HL-60 (cell line): ENCODE results near the gene LPO.

Experiments
- DNase-seq, 2 experiments: peaks; one replicate each; pipeline ENCODE4 v3.0.0-alpha.2; 2010 to 2020; ENCODE audit warnings: low read depth in 1 of 2, low spot score in 1 of 2
- H3K27ac ChIP-seq: fragments of 250-450 bp; sonication (Bioruptor Pico); replicated peaks from 2 replicates; pipeline ENCODE4 v1.5.1; 2020; ENCODE audit warnings: mild to moderate bottlenecking, moderate library complexity
- H3K27me3 ChIP-seq: fragments of 250-450 bp; sonication (Bioruptor Pico); 2 replicates; pipeline ENCODE4 v1.5.1; 2021; ENCODE audit warnings: mild to moderate bottlenecking, moderate library complexity; ENCODE audit not compliant: insufficient read depth, poor library complexity, severe bottlenecking
- H3K4me3 ChIP-seq: replicated peaks from 2 replicates; pipeline ENCODE4 v1.5.1; 2011; ENCODE audit warnings: mild to moderate bottlenecking, control low read depth, low read length; ENCODE audit not compliant: insufficient read depth
- GABPA ChIP-seq: IDR thresholded peaks from 2 replicates; pipeline ENCODE4 v1.6.1; 2012; ENCODE audit warnings: low read depth
- POLR2AphosphoS5 ChIP-seq: IDR thresholded peaks from 2 replicates; pipeline ENCODE4 v1.6.1; 2012; ENCODE audit warnings: low read depth
- REST ChIP-seq: IDR thresholded peaks from 2 replicates; pipeline ENCODE4 v1.6.1; 2012; ENCODE audit warnings: low read depth; ENCODE audit not compliant: insufficient replicate concordance
- SPI1 ChIP-seq: IDR thresholded peaks from 2 replicates; pipeline ENCODE4 v1.6.1; 2012; ENCODE audit warnings: low read depth, mild to moderate bottlenecking, borderline replicate concordance
- TF ChIP-seq, protein P1 (sequence below): IDR thresholded peaks from one replicate; pipeline ENCODE4 v1.5.1; 2011; ENCODE audit warnings: low read length, control low read depth, inconsistent platforms; ENCODE audit not compliant: insufficient read depth

The LPO gene

GRCh38 chr17:58310511-58311428 lies 72.4 kb downstream of the LPO start:
- Histone ChIP-seq H3K27ac (no peak overlapping the region), H3K27me3 (no peaks in the 10 kb centered on the region), H3K4me3 (no peak overlapping the region)
- DNase-seq: no peak
- TF ChIP-seq, protein P1, sequence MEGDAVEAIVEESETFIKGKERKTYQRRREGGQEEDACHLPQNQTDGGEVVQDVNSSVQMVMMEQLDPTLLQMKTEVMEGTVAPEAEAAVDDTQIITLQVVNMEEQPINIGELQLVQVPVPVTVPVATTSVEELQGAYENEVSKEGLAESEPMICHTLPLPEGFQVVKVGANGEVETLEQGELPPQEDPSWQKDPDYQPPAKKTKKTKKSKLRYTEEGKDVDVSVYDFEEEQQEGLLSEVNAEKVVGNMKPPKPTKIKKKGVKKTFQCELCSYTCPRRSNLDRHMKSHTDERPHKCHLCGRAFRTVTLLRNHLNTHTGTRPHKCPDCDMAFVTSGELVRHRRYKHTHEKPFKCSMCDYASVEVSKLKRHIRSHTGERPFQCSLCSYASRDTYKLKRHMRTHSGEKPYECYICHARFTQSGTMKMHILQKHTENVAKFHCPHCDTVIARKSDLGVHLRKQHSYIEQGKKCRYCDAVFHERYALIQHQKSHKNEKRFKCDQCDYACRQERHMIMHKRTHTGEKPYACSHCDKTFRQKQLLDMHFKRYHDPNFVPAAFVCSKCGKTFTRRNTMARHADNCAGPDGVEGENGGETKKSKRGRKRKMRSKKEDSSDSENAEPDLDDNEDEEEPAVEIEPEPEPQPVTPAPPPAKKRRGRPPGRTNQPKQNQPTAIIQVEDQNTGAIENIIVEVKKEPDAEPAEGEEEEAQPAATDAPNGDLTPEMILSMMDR: no peak
- no peak for TF ChIP-seq GABPA

GRCh38 chr17:58311429-58311894 lies 73.1 kb downstream of the LPO start:
- no peaks in the 10 kb centered on the region for H3K27me3 ChIP-seq
- no peak for DNase-seq

GRCh38 chr17:58312021-58312630 lies 73.7 kb downstream of the LPO start:
- H3K4me3 ChIP-seq: no peak overlapping the region
- no peak for DNase-seq

More at GRCh38 chr17:58311429-58311894, 73.1 kb downstream of the LPO start:
- Histone ChIP-seq H3K27ac (no peak overlapping the region), H3K4me3 (no peak overlapping the region)
- TF ChIP-seq REST (no peak), POLR2AphosphoS5 (no peak), GABPA (no peak), SPI1 (no peak)
- TF ChIP-seq, protein P1: no peak

DNA sequence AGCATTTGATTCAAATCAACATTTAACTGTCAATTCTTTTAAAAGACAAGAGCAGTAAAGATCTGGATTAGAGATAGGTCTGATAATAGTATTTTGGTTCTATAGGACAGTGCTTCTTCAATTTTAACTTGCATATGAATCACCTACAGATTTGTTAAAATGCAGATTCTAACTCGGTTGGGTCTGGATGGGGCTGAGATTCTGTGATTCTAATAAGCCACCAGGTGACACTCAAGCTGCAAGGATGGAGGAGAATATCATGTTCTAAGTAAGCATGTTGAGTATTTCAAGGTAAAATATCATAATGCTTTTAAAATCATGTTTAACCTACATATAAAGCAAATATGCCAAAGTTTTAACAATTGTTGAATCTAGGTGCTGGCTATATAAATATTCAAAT lies 74.4 kb downstream of the LPO start:
- Histone ChIP-seq H3K27me3 (no peaks in the 10 kb centered on the region), H3K4me3 (no peak overlapping the region), H3K27ac (no peak overlapping the region)
- TF ChIP-seq, protein P1: no peak
- TF ChIP-seq GABPA: no peak
- no peak for TF ChIP-seq POLR2AphosphoS5
- no peak for TF ChIP-seq REST
- no peak for TF ChIP-seq SPI1
- no peak for DNase-seq

More at GRCh38 chr17:58312021-58312630, 73.7 kb downstream of the LPO start:
- H3K27ac ChIP-seq: no peak overlapping the region
- no peaks in the 10 kb centered on the region for H3K27me3 ChIP-seq
- TF ChIP-seq POLR2AphosphoS5 (peak; percentile 40; the same call in 1 of the 2 replicates), SPI1 (no peak)
